Measurements from ENCODE around the gene ACSL3. TPM values are rescaled to one million over a fixed set of nuclear protein-coding genes. Genes with fewer than 3 reads are reported as not detected.

ACSL3 gene
- total RNA-seq, 2 donors from 2014 or later = 116 to 162 TPM

DNA sequence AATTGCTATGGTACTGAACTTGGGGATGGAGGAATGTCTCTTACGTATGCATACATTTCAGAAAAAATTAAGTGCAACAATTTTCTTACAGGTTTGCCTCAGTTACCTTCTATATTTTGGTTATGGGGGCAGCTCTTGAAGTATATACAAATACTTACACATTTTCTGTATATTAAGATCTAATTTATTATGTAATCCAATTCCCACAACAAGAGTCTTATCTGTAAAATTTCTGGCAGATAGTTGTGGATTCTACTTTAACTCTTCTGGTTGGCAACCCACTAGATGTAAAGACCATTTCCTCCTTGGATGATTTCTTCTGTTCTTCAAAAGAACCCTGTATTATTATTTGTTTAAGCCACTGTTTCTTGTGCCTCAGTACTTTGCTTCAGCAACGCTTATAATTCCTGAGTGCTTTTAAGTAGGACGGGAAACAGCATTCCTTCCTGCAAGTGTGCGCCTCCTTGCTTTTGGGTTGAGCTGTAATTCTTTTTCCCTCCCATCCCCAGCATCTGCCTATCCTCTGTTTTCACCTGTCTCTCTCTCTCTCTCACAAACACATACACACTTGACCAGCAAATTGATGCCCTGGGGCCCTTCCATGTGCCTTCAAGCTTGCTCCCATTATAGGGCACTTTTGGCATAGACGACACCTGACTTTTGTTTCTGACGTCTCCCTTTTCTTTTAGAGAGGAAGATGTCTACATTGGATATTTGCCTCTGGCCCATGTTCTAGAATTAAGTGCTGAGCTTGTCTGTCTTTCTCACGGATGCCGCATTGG lies 61.4 kb downstream of the ACSL3 start:
- H3K4me3 ChIP-seq = no peak overlapping the region
- TF ChIP-seq, protein P1, sequence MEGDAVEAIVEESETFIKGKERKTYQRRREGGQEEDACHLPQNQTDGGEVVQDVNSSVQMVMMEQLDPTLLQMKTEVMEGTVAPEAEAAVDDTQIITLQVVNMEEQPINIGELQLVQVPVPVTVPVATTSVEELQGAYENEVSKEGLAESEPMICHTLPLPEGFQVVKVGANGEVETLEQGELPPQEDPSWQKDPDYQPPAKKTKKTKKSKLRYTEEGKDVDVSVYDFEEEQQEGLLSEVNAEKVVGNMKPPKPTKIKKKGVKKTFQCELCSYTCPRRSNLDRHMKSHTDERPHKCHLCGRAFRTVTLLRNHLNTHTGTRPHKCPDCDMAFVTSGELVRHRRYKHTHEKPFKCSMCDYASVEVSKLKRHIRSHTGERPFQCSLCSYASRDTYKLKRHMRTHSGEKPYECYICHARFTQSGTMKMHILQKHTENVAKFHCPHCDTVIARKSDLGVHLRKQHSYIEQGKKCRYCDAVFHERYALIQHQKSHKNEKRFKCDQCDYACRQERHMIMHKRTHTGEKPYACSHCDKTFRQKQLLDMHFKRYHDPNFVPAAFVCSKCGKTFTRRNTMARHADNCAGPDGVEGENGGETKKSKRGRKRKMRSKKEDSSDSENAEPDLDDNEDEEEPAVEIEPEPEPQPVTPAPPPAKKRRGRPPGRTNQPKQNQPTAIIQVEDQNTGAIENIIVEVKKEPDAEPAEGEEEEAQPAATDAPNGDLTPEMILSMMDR (IDR thresholded peaks at IDR 0.05) = no peak
- H3K36me3 ChIP-seq = peaks cover 6% of the 10 kb centered on the region
- no peaks in the 10 kb centered on the region for H3K27me3 ChIP-seq
- intact Hi-C loops (cut with DNase I) = no loop called here
- no peaks in the 10 kb centered on the region for H3K9me3 ChIP-seq
- no peak overlapping the region for H3K27ac ChIP-seq
- no peak overlapping the region for H3K9ac ChIP-seq (ENCODE audit: low read depth in 2 of 2, low read length in 2 of 2)
- H3K4me1 ChIP-seq = no peaks in the 10 kb centered on the region
- no peak for DNase-seq

DNA sequence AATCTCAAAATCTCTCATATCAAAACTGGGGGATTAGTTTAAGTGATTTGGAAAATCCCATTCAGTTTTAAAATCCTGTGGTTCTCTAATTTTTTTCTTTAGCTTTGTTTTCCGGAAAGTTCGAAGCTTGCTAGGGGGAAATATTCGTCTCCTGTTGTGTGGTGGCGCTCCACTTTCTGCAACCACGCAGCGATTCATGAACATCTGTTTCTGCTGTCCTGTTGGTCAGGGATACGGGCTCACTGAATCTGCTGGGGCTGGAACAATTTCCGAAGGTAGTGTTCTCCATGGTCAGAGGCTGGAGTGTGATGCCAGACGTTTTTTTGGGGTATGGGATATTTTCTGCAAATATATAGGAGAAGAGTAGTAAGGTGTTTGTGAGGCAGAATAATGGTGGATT lies 66.1 kb downstream of the ACSL3 start:
- Histone ChIP-seq H3K36me3 (peaks cover 6% of the 10 kb centered on the region), H3K4me1 (no peaks in the 10 kb centered on the region)
- TF ChIP-seq, protein P1 (IDR thresholded peaks at IDR 0.05) = no peak

DNA sequence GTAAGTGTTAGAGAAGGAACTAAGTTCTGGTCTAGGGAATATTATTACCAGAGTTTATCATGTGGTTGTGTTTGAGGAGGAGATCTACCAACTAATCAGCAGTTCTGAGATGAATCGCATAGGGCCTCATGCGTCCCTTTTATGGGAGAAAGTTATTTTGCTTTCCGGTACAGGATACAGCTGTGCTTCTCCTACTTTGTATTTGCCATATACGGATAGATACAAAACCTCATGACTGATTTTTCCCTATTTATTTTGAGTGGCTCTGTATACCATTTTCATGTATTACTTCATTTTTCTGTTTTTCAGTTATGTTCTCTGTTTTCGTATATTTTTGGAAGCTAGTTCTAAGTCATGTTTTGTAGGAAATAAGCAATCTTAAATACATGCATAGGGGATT lies 66.8 kb downstream of the ACSL3 start:
- intact Hi-C loops (cut with DNase I) = no loop called here
- TF ChIP-seq, protein P1 (IDR thresholded peaks at IDR 0.05) = no peak
- no peaks in the 10 kb centered on the region for H3K27me3 ChIP-seq
- no peaks in the 10 kb centered on the region for H3K4me1 ChIP-seq
- H3K9ac ChIP-seq (ENCODE audit: low read depth in 2 of 2, low read length in 2 of 2) = no peak overlapping the region
- no peak overlapping the region for H3K4me3 ChIP-seq
- DNase-seq = no peak
- H3K9me3 ChIP-seq = no peaks in the 10 kb centered on the region
- H3K36me3 ChIP-seq = peaks cover 4% of the 10 kb centered on the region
- no peak overlapping the region for H3K27ac ChIP-seq

More for the DNA sequence above, 66.1 kb downstream of the ACSL3 start:
- H3K27ac ChIP-seq = no peak overlapping the region
- H3K4me3 ChIP-seq = no peak overlapping the region
- no peaks in the 10 kb centered on the region for H3K27me3 ChIP-seq
- no peak for DNase-seq
- intact Hi-C loops (cut with DNase I) = no loop called here
- no peaks in the 10 kb centered on the region for H3K9me3 ChIP-seq
- no peak overlapping the region for H3K9ac ChIP-seq (ENCODE audit: low read depth in 2 of 2, low read length in 2 of 2)

DNA sequence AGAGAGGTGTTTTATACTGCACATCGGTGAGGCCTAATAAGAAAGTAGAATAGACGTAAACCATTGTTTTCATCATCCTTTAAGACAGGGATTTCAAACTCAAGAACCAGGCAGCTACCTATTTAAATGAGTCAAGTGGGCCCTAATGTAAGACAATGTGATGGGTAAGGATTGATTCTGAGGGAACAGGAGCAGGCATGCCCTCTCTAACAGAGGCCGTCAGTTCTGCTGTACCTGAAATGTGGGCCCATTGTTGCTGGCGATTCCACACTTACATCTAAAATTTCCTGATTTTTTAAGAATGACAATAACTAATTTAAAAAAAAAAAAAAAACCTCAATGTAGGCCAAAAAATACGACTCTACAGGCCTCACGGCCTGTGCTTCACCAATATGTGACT lies 67.5 kb downstream of the ACSL3 start:
- no peaks in the 10 kb centered on the region for H3K9me3 ChIP-seq
- no peak overlapping the region for H3K4me3 ChIP-seq
- H3K27me3 ChIP-seq = no peaks in the 10 kb centered on the region
- TF ChIP-seq, protein P1 (IDR thresholded peaks at IDR 0.05) = no peak
- no peaks in the 10 kb centered on the region for H3K36me3 ChIP-seq
- no peak for DNase-seq
- H3K27ac ChIP-seq = no peak overlapping the region
- intact Hi-C loops (cut with DNase I) = no loop called here
- H3K9ac ChIP-seq (ENCODE audit: low read depth in 2 of 2, low read length in 2 of 2) = no peak overlapping the region
- H3K4me1 ChIP-seq = no peaks in the 10 kb centered on the region

DNA sequence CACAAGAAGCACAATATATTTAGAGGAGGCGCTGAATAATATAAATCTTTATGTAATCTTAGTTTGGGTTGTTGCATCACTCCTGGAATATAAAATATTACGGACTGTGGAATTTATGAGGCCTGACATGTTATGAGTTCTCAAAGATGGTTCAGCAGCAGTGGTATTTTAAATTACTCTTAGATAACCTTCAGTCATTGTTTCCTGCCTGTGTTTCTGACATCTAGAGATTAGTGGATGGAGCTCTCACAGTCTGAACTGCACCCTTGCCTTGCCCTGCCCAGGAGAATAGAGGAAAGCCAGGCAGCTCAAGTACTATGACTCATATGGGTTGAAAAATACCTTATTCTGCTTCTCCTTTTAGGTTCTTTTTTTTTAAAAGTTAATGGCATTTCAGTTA lies 70.0 kb downstream of the ACSL3 start:
- Histone ChIP-seq H3K9me3 (no peaks in the 10 kb centered on the region), H3K9ac (ENCODE audit: low read depth in 2 of 2, low read length in 2 of 2) (no peak overlapping the region), H3K27ac (no peak overlapping the region), H3K4me1 (no peaks in the 10 kb centered on the region), H3K36me3 (no peaks in the 10 kb centered on the region), H3K4me3 (no peak overlapping the region), H3K27me3 (no peaks in the 10 kb centered on the region)
- intact Hi-C loops (cut with DNase I) = no loop called here
- DNase-seq = no peak
- TF ChIP-seq, protein P1 (IDR thresholded peaks at IDR 0.05) = no peak
